NCI-H446 treated with DMSO at 0.1 percent for 48 hours (cell line): ENCODE data around the gene ZNF800.

Experiments
- DNase-seq: peaks from one replicate; lab custom pipeline; 2025; lab: John Stamatoyannopoulos, UW

ZNF800 gene

DNA sequence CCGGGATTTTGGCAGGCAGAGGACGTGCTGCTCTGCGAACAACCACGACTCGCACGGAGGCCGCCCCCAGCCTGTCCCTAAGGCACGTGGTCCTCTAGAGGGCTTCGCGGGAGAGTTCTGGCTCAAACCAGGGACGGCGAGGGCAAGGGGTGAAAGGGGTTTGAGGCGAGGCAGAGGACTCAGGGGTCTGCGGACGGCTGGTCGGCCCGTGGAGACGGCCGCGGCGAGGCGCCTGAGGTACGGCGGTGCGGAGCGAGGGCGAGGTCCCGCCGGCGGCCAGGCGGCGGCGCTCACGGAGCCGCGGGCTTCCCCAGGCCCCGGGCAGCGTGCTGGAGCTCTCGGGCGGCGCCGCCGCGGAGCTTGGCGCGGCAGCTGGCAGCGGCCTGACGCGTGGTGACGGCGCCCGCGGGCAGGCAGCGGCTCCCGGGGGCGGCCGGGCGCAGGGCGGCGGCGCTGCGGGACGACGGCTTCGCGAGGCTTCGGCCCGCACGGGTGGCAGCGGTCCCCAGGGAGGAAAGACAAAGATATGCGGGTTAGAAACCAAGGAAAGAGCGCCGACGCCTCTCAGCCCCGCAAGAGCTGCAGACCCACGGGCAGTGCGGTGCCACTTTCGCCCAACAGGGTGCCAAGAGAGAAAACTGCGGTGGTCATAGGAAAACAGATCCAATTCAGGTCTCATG lies 44.8 kb downstream of the ZNF800 start:
- peak; percentile 9 for DNase-seq

DNA sequence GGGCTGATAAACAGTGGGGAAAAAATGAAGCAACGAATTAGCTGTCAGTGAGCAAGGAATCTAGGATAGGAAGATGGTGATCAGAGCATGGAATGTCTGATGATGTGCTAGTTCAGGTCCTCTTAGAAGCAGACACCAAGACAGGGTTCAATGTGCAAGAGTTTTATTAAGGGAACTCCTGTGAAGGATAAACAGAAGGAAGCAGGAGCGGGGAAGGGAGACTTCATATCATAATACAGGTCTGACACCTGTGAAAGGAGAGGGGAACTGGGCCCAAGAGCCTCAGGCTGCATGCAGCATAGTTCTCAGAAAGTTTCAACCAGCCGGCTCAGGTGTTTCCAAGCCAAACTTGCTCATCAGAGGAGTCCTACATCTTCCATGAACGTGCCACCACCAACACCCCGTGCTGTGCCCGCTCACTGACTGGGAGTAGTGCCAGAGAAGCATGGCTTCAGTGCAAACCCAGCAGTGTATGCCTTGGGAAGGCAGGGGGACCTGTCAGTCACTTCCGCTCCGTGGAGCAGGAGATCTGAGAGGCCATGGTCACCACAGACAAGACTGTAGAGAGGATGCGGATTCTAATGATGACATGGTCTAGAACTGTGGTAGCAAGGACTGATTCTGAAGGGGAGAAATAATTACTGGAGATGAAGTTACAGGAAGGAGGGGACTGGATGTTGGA lies 45.8 kb downstream of the ZNF800 start:
- peak; percentile 4 for DNase-seq

- no peak for DNase-seq
Observed at GRCh38 chr7:127342596-127342995, 49.9 kb downstream of the ZNF800 start.

- DNase-seq, result no peak
Observed at GRCh38 chr7:127338122-127338521, 54.4 kb downstream of the ZNF800 start.

- DNase-seq, result no peak
Observed at GRCh38 chr7:127337581-127337980, 54.9 kb downstream of the ZNF800 start.

GRCh38 chr7:127336458-127336857 lies 56.0 kb downstream of the ZNF800 start:
- DNase-seq, result no peak

GRCh38 chr7:127332880-127333279 lies 59.6 kb downstream of the ZNF800 start:
- DNase-seq, result no peak

DNA sequence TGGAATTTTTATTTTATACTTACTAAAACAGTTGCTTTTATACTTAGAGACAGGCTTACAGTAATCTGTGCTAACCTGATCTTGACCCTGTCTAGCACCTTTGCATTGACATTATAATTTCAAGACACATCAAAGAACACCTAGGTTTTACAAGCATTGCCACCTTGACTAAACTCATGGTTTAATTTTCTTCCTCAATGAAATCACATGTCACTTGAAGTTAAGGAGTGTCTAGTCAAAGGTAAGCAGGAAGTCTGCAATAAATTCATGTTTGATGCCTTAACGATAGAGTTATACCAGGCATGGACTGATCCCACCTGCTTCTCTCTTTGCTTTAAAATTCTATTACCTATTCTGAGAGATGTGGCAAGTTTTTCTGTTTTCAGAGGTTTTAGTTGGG lies 62.4 kb downstream of the ZNF800 start:
- no peak for DNase-seq

- no peak for DNase-seq
Observed at GRCh38 chr7:127322832-127323493, 69.5 kb downstream of the ZNF800 start.

DNA sequence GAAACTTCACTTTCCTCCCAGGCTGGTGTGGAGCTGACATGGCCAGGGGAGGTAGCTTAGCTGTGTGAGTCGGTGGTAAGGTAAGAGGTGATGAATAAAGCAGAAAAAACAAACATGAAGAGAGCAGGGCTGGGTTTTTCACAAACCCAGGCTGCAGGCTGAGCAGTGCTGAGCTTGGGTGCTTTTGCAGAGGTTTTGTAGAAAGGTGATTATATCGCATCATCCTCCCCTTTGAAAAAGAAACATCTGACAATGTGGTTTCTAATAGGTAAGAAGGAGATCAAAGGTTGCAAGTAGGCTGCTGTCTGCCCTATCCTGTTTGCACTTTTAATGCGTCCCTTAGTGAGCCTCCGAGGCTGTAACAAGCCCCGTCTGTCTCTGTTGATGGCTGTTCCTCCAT lies 70.2 kb downstream of the ZNF800 start:
- DNase-seq, result no peak

DNA sequence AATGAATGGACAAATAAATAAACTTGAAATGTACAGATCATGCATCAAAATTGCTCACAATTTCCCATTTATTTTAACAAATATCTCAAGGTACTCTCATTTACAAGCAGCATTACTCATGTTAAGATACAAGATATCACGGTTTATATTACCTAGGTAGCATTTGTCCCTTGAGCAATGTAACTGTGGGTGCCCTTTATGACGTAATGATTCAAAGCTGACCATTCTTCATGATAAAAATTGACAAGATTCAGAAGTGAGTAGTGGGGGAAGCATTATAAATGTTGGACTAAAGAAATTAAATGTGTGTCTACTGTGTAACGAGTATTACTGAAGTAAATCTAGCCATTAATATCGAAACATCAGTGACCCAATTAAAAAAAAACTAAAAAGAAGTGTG lies 71.5 kb downstream of the ZNF800 start:
- DNase-seq, result no peak
